ENCODE data around the gene EPB41L5. TPM values are rescaled to one million over a fixed set of nuclear protein-coding genes. Genes with fewer than 3 reads are reported as not detected.

The EPB41L5 gene
- total RNA-seq, 2 experiments from 2014 or later: 5.6 to 14.1 TPM

GRCh38 chr2:120219291-120219690 is 206.4 kb downstream of the EPB41L5 start:
- DNase-seq (ENCODE audit: low spot score): no peak
- no peak overlapping the region for H2AFZ ChIP-seq (ENCODE audit: low read length)
- no peaks in the 10 kb centered on the region for H3K9me2 ChIP-seq (ENCODE audit: insufficient read depth, low read length)
- H3K36me3 ChIP-seq (ENCODE audit: insufficient read depth, low read length): peaks cover 24% of the 10 kb centered on the region; the same call in 1 of the 2 replicates
- ChIA-PET POLR2A (interaction anchor here (1.2 to 1.3 kb wide), 2 partner anchors 14 to 91 kb away, joined by 3 to 5 read pairs; no protein-coding TSS in a partner anchor), CTCF (ENCODE audit: unreplicated experiment) (no interaction called here)
- intact Hi-C loops (cut with micrococcal nuclease; ENCODE audit: unreplicated experiment): no loop called here
- no peak overlapping the region for H3K4me3 ChIP-seq (ENCODE audit: low read depth, low read length, poor library complexity, severe bottlenecking)
- H3K4me1 ChIP-seq (ENCODE audit: insufficient read depth, low read length, poor library complexity, severe bottlenecking): peaks cover 39% of the 10 kb centered on the region
- H3K9me3 ChIP-seq (ENCODE audit: low read length): no peaks in the 10 kb centered on the region
- TF ChIP-seq EZH2phosphoT487 (IDR thresholded peaks at IDR 0.05; ENCODE audit: borderline replicate concordance, low read depth, low read length): no peak
- TF ChIP-seq CTCF (conservative IDR thresholded peaks at IDR 0.05; ENCODE audit: low read length): no peak
- H3K4me2 ChIP-seq (ENCODE audit: low read length): peak overlapping the region; percentile 84; the same call in 1 of the 2 replicates
- no peak overlapping the region for H3K27ac ChIP-seq (ENCODE audit: low read depth, low read length, poor library complexity, severe bottlenecking)
- BruUV-seq (replicated peaks): no TSS peak
- peaks cover 7% of the 10 kb centered on the region; the same call in 1 of the 2 replicates for H4K20me1 ChIP-seq (ENCODE audit: insufficient read depth, low read length)
- peaks cover 23% of the 10 kb centered on the region for H3K79me2 ChIP-seq (ENCODE audit: insufficient read depth, low read depth, low read length)

- intact Hi-C loops (cut with micrococcal nuclease; ENCODE audit: unreplicated experiment): loop anchor here (5.0 kb wide), 1 partner anchor 462 kb away; the partner anchor contains the start of gene PTPN4
These were observed 206.9 kb downstream of the EPB41L5 start for GRCh38 chr2:120219766-120220165.

More at GRCh38 chr2:120219766-120220165, 206.9 kb downstream of the EPB41L5 start:
- Histone ChIP-seq H3K4me1 (ENCODE audit: insufficient read depth, low read length, poor library complexity, severe bottlenecking) (peaks cover 44% of the 10 kb centered on the region), H3K79me2 (ENCODE audit: insufficient read depth, low read depth, low read length) (peaks cover 23% of the 10 kb centered on the region), H2AFZ (ENCODE audit: low read length) (no peak overlapping the region), H4K20me1 (ENCODE audit: insufficient read depth, low read length) (peaks cover 7% of the 10 kb centered on the region; the same call in 1 of the 2 replicates), H3K9me3 (ENCODE audit: low read length) (no peaks in the 10 kb centered on the region), H3K27ac (ENCODE audit: low read depth, low read length, poor library complexity, severe bottlenecking) (no peak overlapping the region), H3K36me3 (ENCODE audit: insufficient read depth, low read length) (peaks cover 24% of the 10 kb centered on the region; the same call in 1 of the 2 replicates), H3K4me2 (ENCODE audit: low read length) (peak overlapping the region; percentile 84), H3K9me2 (ENCODE audit: insufficient read depth, low read length) (no peaks in the 10 kb centered on the region), H3K4me3 (ENCODE audit: low read depth, low read length, poor library complexity, severe bottlenecking) (no peak overlapping the region)
- no peak for DNase-seq (ENCODE audit: low spot score)
- ChIA-PET POLR2A (interaction anchor here (1.2 to 1.3 kb wide), 2 partner anchors 14 to 91 kb away, joined by 3 to 5 read pairs; no protein-coding TSS in a partner anchor), CTCF (ENCODE audit: unreplicated experiment) (no interaction called here)
- no TSS peak for BruUV-seq (replicated peaks)
- no peak for TF ChIP-seq EZH2phosphoT487 (IDR thresholded peaks at IDR 0.05; ENCODE audit: borderline replicate concordance, low read depth, low read length)
- TF ChIP-seq CTCF (conservative IDR thresholded peaks at IDR 0.05; ENCODE audit: low read length): no peak
